Mesothelial cell of epicardium (in vitro differentiated cells): ENCODE measurements around the gene RIF1. TPM values are rescaled to one million over a fixed set of nuclear protein-coding genes. Genes with fewer than 3 reads are reported as not detected.

Experiments used
- DNase-seq, 2 experiments: peaks; one replicate each; pipeline ENCODE4 v3.0.0; 2021; ENCODE audit warnings: low spot score in 2 of 2; ENCODE audit not compliant: unreplicated experiment in 2 of 2
- H3K27ac Mint-ChIP-seq: 2 replicates; pipeline ENCODE4 v1.8.0; 2021; ENCODE audit warnings: mixed read lengths
- H3K27me3 Mint-ChIP-seq: 2 replicates; pipeline ENCODE4 v1.8.0; 2021; ENCODE audit warnings: low read depth, mixed read lengths
- H3K36me3 Mint-ChIP-seq: 2 replicates; pipeline ENCODE4 v1.8.0; 2021; ENCODE audit warnings: mixed read lengths
- H3K4me1 Mint-ChIP-seq: 2 replicates; pipeline ENCODE4 v1.8.0; 2021; ENCODE audit warnings: mixed read lengths
- H3K4me3 Mint-ChIP-seq: 2 replicates; pipeline ENCODE4 v1.8.0; 2021; ENCODE audit warnings: mild to moderate bottlenecking, moderate library complexity, mixed read lengths
- H3K9me3 Mint-ChIP-seq: 2 replicates; pipeline ENCODE4 v1.8.0; 2021; ENCODE audit warnings: mixed read lengths
- total RNA-seq: library from RNA; stranded (reverse); gene quantifications from 3 replicates; pipeline ENCODE4 v1.2.1, GENCODE V29; 2021
- TF ChIP-seq, protein P1 (sequence below): fragments of 200-600 bp; sonication (generic); IDR thresholded peaks from one replicate; pipeline ENCODE4 v1.5.0; 2021; ENCODE audit warnings: antibody characterized with exemption; ENCODE audit not compliant: unreplicated experiment

RIF1 gene
- total RNA-seq, 1 donor from 2014 or later = 59.1 TPM

DNA sequence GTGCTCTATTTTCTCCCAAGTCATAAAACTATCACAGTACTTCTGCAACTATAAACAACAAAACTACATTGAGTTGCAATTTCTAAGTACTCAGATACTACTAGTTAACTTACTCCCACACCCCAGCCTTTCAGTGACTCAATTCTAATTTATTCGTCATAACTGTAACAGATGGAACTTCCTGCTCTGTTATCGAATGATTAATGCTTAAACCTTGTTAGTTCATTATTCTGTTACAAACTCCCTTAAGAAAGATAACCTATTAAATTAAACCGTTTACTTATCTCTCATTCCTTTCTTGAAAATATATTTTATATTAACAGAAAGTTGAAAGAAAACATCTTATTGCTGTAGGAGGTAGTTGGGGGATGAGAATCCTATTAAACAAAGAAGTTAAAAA, 35.3 kb upstream of the RIF1 start:
- Mint-ChIP-seq H3K4me3 (no peak overlapping the region), H3K27ac (peak overlapping the region; percentile 6), H3K36me3 (no peaks in the 10 kb centered on the region), H3K9me3 (no peaks in the 10 kb centered on the region), H3K4me1 (peaks cover 7% of the 10 kb centered on the region), H3K27me3 (no peaks in the 10 kb centered on the region)
- no peak for DNase-seq
- TF ChIP-seq, protein P1, sequence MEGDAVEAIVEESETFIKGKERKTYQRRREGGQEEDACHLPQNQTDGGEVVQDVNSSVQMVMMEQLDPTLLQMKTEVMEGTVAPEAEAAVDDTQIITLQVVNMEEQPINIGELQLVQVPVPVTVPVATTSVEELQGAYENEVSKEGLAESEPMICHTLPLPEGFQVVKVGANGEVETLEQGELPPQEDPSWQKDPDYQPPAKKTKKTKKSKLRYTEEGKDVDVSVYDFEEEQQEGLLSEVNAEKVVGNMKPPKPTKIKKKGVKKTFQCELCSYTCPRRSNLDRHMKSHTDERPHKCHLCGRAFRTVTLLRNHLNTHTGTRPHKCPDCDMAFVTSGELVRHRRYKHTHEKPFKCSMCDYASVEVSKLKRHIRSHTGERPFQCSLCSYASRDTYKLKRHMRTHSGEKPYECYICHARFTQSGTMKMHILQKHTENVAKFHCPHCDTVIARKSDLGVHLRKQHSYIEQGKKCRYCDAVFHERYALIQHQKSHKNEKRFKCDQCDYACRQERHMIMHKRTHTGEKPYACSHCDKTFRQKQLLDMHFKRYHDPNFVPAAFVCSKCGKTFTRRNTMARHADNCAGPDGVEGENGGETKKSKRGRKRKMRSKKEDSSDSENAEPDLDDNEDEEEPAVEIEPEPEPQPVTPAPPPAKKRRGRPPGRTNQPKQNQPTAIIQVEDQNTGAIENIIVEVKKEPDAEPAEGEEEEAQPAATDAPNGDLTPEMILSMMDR = no peak

DNA sequence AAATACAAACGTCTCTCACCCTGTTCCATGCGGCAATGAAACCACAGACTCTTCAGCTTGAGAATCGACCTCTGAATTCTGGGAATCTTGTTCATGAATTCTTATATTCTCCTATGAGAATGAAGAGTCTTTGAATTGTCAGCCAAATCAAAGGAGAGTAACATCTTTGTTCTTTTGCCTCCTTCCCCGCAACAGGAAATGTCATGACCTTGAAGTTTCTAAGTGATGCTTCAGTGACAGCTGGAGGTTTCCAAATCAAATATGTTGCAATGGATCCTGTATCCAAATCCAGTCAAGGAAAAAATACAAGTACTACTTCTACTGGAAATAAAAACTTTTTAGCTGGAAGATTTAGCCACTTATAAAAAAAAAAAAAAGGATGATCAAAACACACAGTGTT, 30.5 kb upstream of the RIF1 start:
- Mint-ChIP-seq H3K36me3 (no peaks in the 10 kb centered on the region), H3K27ac (no peak overlapping the region), H3K4me1 (peaks cover 7% of the 10 kb centered on the region), H3K27me3 (no peaks in the 10 kb centered on the region), H3K9me3 (no peaks in the 10 kb centered on the region), H3K4me3 (no peak overlapping the region)
- no peak for DNase-seq
- TF ChIP-seq, protein P1 = no peak

DNA sequence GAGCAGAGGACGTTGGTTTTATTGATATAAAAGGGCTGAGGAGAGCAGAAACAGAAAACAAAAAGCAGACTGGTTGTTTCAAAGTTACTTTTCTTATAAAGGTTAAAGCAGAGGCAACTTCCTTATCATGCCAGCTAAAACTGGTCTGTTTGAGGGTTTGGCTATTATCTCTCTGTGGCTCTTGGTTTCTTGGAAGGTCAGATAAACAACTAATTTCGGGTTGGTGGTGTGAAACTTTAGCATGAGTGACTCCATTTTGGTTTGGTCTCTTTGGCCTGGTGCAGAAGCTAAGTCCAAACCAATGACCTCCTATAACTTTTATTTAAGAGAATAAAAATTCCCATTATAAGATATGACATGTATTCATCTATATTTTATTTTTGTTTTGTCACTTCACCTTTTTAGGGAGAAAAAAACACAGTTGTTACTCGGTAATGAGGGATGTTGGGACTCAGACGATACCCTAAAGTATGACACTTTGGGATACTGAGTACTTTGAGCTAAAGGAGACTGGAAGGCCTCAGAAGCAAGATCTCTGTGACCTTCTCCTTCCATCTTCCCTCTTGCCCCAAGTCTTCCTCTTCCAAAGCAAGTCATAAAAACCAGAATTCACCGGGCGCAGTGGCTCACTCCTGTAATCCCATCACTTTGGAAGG, 29.0 kb upstream of the RIF1 start:
- no peaks in the 10 kb centered on the region for H3K27me3 Mint-ChIP-seq
- H3K9me3 Mint-ChIP-seq = no peaks in the 10 kb centered on the region
- H3K4me3 Mint-ChIP-seq = no peak overlapping the region
- TF ChIP-seq, protein P1 = no peak
- H3K27ac Mint-ChIP-seq = no peak overlapping the region
- no peak for DNase-seq
- H3K36me3 Mint-ChIP-seq = no peaks in the 10 kb centered on the region
- H3K4me1 Mint-ChIP-seq = peaks cover 4% of the 10 kb centered on the region

DNA sequence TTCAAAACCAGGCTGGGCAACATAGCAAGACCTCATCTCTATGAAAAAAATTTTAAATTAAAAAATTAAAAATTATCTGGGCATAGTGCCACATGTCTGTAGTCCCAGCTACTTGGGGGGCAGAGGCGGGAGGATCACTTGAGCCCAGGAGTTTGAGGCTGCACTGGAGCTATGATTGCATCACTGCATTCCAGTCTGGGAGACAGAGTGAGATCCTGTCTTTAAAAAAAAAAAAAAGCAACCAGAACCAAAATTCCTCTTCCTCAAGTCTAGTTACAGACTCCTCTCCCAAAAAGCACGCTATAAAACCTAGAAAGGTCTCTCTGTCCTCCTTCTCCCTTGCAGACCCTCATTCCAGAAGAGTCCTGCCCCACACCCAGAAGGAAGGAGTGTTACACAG, 28.4 kb upstream of the RIF1 start:
- Mint-ChIP-seq H3K27me3 (no peaks in the 10 kb centered on the region), H3K4me1 (peaks cover 4% of the 10 kb centered on the region), H3K9me3 (no peaks in the 10 kb centered on the region), H3K27ac (peak overlapping the region; percentile 43), H3K36me3 (no peaks in the 10 kb centered on the region), H3K4me3 (no peak overlapping the region)
- TF ChIP-seq, protein P1 = no peak
- DNase-seq = no peak

DNA sequence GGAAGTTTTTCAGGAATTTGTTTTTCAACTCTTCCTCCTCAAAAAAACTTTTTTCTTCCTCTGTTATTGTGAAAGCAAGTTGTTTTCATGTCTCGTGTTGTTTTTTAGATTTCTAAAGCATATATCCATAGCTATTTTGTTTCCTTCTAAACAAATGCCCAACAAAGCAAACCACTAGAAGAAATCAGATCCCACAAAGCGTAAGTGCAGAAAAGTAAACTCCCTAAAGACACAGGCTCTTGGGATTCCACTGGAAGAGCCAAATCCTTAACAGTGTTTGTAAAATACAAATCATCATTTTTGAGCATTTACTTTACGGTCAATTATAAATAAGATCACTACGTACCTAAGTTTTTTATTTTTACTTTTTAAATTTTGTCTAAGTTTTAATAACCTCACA, 21.7 kb upstream of the RIF1 start:
- no peaks in the 10 kb centered on the region for H3K36me3 Mint-ChIP-seq
- no peak for DNase-seq
- no peak overlapping the region for H3K4me3 Mint-ChIP-seq
- TF ChIP-seq, protein P1 = no peak
- H3K4me1 Mint-ChIP-seq = no peaks in the 10 kb centered on the region
- H3K27ac Mint-ChIP-seq = no peak overlapping the region
- H3K9me3 Mint-ChIP-seq = peaks cover 3% of the 10 kb centered on the region
- H3K27me3 Mint-ChIP-seq = no peaks in the 10 kb centered on the region

DNA sequence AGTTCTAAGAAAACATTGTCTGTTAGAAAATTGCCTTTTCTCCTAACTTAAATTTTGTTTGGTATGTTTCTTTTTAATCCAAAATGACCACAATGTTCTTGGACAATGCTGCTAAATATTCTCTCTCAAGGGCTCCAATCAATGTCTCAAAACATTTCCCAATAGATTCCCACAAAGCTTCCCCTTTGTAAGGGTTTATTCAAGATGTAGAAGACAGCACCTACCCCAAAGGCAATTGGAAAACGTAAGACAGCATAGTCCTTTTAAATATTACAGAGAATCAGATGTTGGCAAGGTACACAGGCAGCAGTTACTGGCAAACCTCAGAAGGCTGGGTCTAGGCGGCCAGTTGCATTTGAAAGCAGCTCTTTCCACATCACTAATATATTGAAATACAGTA, 18.3 kb upstream of the RIF1 start:
- H3K27me3 Mint-ChIP-seq = no peaks in the 10 kb centered on the region
- TF ChIP-seq, protein P1 = no peak

More for the DNA sequence above, 18.3 kb upstream of the RIF1 start:
- H3K27ac Mint-ChIP-seq = no peak overlapping the region
- no peaks in the 10 kb centered on the region for H3K4me1 Mint-ChIP-seq
- no peak overlapping the region for H3K4me3 Mint-ChIP-seq
- H3K9me3 Mint-ChIP-seq = peaks cover 11% of the 10 kb centered on the region
- no peak for DNase-seq
- H3K36me3 Mint-ChIP-seq = no peaks in the 10 kb centered on the region
